GM19239 (cell line): ENCODE results near the gene PTPRZ1.
A peak's percentile ranks its signal among the peaks of the same experiment; 100 is the strongest.

ENCODE experiments used
- DNase-seq: peaks from one replicate; pipeline ENCODE4 v3.0.0; 2011; ENCODE audit warnings: low spot score; ENCODE audit not compliant: insufficient read length
- FAIRE-seq: peaks from 2 replicates; lab custom pipeline; 2011; peaks lifted over from hg19 to GRCh38; lab: Jason Lieb, UNC

Gene PTPRZ1

DNA sequence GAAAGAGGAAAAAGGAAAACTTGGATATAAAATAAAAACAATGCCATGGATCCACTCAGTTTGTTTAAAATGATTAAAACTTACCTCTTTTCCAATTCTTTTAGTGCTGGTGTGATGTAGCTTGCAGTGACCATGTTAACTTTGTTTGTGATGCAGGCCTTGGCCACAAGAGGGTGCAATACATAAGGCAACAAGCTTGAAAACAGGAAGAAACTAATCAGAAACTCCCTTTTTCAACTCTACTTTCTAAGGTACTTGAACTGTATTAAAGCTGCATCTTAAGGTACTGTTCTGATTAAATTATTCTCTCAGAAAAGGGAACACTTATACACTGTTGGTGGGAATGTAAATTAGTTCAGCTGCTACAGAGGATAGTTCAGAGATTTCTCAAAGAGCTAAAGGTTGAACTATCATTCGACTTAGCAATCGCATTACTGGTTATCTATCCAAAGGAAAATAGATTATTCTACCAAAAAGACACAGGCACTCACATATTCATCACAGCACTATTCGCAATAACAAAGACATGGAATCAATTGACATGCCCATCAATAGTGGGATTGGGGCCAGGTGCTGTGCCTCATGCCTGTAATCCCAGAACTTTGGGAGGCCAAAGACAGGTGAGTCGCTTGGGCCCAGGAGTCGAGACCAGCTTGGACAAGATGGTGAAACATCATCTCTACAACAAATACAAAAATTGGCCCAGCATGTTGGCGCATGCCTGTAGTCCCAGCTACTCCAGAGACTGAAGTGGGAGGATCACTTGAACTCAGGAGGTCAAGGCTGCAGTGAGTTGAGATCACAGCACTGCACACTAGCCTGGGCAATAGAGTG, 220.2 kb downstream of the PTPRZ1 start:
- peak; percentile 14 for DNase-seq
- peak; percentile 79 for FAIRE-seq

GRCh38 chr7:122094549-122094948, 221.6 kb downstream of the PTPRZ1 start:
- DNase-seq (no peak), FAIRE-seq (no peak)

GRCh38 chr7:122095642-122096041, 222.7 kb downstream of the PTPRZ1 start:
- FAIRE-seq (no peak), DNase-seq (no peak)

DNA sequence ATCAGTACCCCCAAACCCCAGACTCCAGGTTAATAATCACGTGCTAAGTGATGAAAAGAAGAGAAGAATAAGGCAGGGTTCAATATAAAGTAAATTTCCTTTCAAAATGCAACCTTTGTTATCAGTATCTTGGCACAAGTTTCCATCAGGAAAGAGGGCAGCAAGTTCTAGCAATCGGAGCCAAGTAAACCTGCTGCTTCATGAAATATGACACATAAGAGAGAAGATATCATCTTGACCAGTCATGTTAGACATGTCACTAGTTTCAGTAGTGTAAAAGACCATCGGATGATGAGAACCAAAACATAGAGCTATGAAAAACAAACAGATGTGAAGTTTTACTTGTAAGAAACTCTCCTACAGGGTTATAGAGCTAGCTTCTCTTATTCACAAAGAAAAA, 227.1 kb downstream of the PTPRZ1 start:
- FAIRE-seq (no peak), DNase-seq (no peak)

GRCh38 chr7:122103064-122103463, 230.1 kb downstream of the PTPRZ1 start:
- DNase-seq (no peak), FAIRE-seq (no peak)
